Activated naive CD4-positive, alpha-beta T cell treated with anti-CD3 and anti-CD28 coated beads, Interleukin-2, amount 50 U/mL, for 72 hours (primary cell): ENCODE data around the gene CYP2C19. TPM values are rescaled to one million over a fixed set of nuclear protein-coding genes. Genes with fewer than 3 reads are reported as not detected.
"Not testable (repeated sequence)": the region's sequence is repeated elsewhere in the genome, so short reads cannot be mapped to it uniquely, and the experiment has no call there.

Source experiments
- ATAC-seq, 2 donors: fragments of 150-1000 bp; cut with Tn5 transposase; 2 replicates each; pipeline ENCODE4 v1.10.0; 2021; ENCODE audit warnings: mild to moderate bottlenecking in 2 of 2, moderate library complexity in 2 of 2
- DNase-seq, 2 donors: peaks; one replicate each; pipeline ENCODE4 v3.0.0; 2021 to 2022; ENCODE audit warnings: low spot score in 2 of 2
- H3K27ac Mint-ChIP-seq, 2 donors: one replicate each; pipeline ENCODE4 v1.8.0; 2022; ENCODE audit warnings: mild to moderate bottlenecking in 2 of 2, mixed read lengths in 2 of 2
- H3K36me3 Mint-ChIP-seq, 2 donors: one replicate each; pipeline ENCODE4 v1.8.0; 2022; ENCODE audit warnings: mixed read lengths in 2 of 2
- H3K9me3 Mint-ChIP-seq, 2 donors: one replicate each; pipeline ENCODE4 v1.8.0; 2022; ENCODE audit warnings: mixed read lengths in 2 of 2
- total RNA-seq, 2 donors: library from RNA; stranded (reverse); gene quantifications; one replicate each; pipeline ENCODE4 v1.2.3, GENCODE V29; 2022

Gene CYP2C19
- not detected for total RNA-seq

DNA sequence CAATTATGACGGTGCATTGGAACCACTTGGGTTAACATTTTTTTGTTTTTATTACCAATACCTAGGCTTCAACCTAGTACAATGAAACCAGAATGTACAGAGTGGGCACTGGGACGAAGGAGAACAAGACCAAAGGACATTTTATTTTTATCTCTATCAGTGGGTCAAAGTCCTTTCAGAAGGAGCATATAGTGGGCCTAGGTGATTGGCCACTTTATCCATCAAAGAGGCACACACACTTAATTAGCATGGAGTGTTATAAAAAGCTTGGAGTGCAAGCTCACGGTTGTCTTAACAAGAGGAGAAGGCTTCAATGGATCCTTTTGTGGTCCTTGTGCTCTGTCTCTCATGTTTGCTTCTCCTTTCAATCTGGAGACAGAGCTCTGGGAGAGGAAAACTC lies at the start of gene CYP2C19:
CYP2C19 (plus strand) TSS at position 289 of the 400 bp plus-strand sequence; CDS start at position 314, 25 bp downstream.
- no peak for DNase-seq
- Mint-ChIP-seq H3K27ac (no peak within 1 kb of the TSS), H3K9me3 (peaks cover 6 to 9% of the 10 kb centered on the region in 2 donors), H3K36me3 (peaks cover 0 to 5% of the 10 kb centered on the region in 2 donors)
- ATAC-seq: no peak

- peaks cover 0 to 3% of the 10 kb centered on the region in 2 donors for H3K9me3 Mint-ChIP-seq
- no peaks in the 10 kb centered on the region for H3K36me3 Mint-ChIP-seq
- H3K27ac Mint-ChIP-seq: no peak overlapping the region
- ATAC-seq (no peak), DNase-seq (no peak)
These were observed 36.6 kb upstream of the CYP2C19 start for GRCh38 chr10:94725871-94726270.

GRCh38 chr10:94735197-94735596 lies 27.3 kb upstream of the CYP2C19 start:
- Mint-ChIP-seq H3K36me3 (no peaks in the 10 kb centered on the region), H3K9me3 (peaks cover 8 to 17% of the 10 kb centered on the region in 2 donors), H3K27ac (no peak overlapping the region)
- ATAC-seq (no peak), DNase-seq (no peak)

DNA sequence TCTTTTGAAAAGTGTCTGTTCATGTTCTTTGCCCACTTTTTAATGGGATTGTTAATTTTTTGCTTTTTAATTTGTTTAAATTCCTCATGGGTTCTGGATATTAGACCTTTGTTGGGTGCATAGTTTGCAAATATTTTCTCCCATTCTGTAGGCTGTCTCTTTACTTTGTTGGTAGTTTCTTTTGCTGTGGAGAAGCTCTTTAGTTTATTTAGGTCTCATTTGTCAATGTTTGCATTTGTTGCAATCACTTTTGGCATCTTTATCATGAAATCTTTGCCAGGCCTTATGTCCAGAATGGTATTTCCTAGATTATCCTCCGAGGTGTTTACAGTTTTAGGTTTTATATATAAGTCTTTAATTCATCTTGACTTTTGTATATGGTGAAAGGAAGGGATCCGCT lies 23.9 kb upstream of the CYP2C19 start:
- Mint-ChIP-seq H3K9me3 (peaks cover 15 to 29% of the 10 kb centered on the region in 2 donors), H3K27ac (no peak overlapping the region), H3K36me3 (peaks cover 0 to 5% of the 10 kb centered on the region in 2 donors)
- DNase-seq (no peak), ATAC-seq (no peak)

GRCh38 chr10:94747137-94747536 lies 15.3 kb upstream of the CYP2C19 start:
- H3K27ac Mint-ChIP-seq: no peak overlapping the region
- no peak for DNase-seq
- H3K9me3 Mint-ChIP-seq: peaks cover 11 to 29% of the 10 kb centered on the region in 2 donors
- H3K36me3 Mint-ChIP-seq: peaks cover 0 to 5% of the 10 kb centered on the region in 2 donors
- no peak for ATAC-seq

- Mint-ChIP-seq H3K36me3 (peaks cover 0 to under 1% of the 10 kb centered on the region in 2 donors), H3K27ac (no peak overlapping the region), H3K9me3 (peaks cover 18 to 25% of the 10 kb centered on the region in 2 donors)
- DNase-seq: no peak
- no peak for ATAC-seq
These were observed 14.6 kb upstream of the CYP2C19 start for GRCh38 chr10:94747838-94748237.

- ATAC-seq: no peak
- H3K27ac Mint-ChIP-seq: no peak overlapping the region
- peaks cover 7 to 8% of the 10 kb centered on the region in 2 donors for H3K9me3 Mint-ChIP-seq
- H3K36me3 Mint-ChIP-seq: peaks cover 0 to 7% of the 10 kb centered on the region in 2 donors
- no peak for DNase-seq
These were observed 4.6 kb upstream of the CYP2C19 start for GRCh38 chr10:94757916-94758315.

- ATAC-seq: no peak
- no peak overlapping the region for H3K27ac Mint-ChIP-seq
- peaks cover 12 to 16% of the 10 kb centered on the region in 2 donors for H3K9me3 Mint-ChIP-seq
- DNase-seq: no peak
- peaks cover 0 to 12% of the 10 kb centered on the region in 2 donors for H3K36me3 Mint-ChIP-seq
These were observed 1.8 kb upstream of the CYP2C19 start for GRCh38 chr10:94760586-94761178.

DNA sequence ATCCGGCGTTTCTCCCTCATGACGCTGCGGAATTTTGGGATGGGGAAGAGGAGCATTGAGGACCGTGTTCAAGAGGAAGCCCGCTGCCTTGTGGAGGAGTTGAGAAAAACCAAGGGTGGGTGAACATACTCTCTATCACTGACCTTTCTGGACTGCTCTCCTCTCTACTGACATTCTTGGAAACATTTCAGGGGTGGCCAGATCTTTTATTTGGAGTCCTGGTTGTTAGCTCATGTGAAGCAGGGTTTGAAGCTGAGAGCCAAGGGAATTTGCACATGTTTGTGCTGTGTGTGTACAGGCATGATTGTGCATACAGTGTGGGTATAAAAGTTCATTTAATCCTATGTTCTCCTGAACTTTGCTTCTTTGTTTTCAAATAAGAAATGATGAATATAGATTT lies 12.9 kb downstream of the CYP2C19 start:
- H3K9me3 Mint-ChIP-seq, DNase-seq, H3K27ac Mint-ChIP-seq, ATAC-seq, H3K36me3 Mint-ChIP-seq: not testable (repeated sequence)

DNA sequence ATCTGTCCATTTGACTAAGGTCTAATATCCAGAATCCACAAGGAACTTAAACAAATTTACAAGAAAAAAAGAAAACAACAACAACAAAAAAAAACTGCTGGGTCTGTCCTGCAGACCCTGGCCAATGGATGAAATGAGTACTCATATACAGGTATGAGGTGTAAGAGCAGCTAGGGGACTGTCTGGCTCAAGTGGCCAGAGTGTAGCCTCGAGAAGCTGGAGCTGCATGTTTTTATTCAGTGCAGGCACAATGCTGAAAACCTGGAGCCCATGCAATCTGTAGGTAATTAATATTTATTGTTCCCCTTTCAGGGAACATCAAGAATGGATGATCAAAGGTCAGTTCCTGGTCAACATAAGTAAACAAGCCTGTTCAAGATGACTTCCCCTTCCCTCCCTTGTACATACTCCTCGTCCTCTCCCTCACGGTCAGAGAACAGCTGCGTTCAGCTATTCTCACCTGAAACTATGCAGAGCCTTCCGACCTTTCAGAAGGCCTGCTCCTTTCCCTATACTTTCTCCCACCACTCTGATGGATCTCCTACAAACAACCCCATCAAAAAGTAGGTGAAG lies 15.5 kb downstream of the CYP2C19 start:
- ATAC-seq: no peak
- DNase-seq: no peak

GRCh38 chr10:94780844-94781243 lies 18.4 kb downstream of the CYP2C19 start:
- H3K27ac Mint-ChIP-seq: no peak overlapping the region
- peaks cover 4 to 16% of the 10 kb centered on the region in 2 donors for H3K9me3 Mint-ChIP-seq
- no peaks in the 10 kb centered on the region for H3K36me3 Mint-ChIP-seq
- DNase-seq: no peak
- no peak for ATAC-seq

More for the DNA sequence above, 15.5 kb downstream of the CYP2C19 start:
- no peaks in the 10 kb centered on the region for H3K36me3 Mint-ChIP-seq
- peaks cover 3 to 9% of the 10 kb centered on the region in 2 donors for H3K9me3 Mint-ChIP-seq
- H3K27ac Mint-ChIP-seq: no peak overlapping the region

DNA sequence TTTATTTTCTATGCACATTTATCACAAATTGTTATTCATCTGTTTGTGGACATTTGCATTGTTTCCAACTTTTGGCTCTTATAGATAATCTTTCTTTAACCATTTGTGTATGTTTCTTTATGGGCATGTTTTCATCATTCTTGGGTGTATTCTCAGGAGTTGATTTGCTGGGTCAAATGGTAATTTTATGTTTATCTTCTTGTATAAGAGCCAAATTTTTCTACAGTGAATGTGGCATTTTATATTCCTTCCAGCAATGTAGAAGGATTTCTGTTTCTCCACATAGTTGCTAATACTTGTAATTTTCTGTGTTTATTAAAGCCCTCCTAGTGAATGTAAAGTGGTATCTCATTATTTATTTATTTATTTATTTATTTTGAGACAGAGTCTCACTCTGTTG lies 21.8 kb downstream of the CYP2C19 start:
- no peak overlapping the region for H3K27ac Mint-ChIP-seq
- ATAC-seq (no peak), DNase-seq (no peak)
- no peaks in the 10 kb centered on the region for H3K36me3 Mint-ChIP-seq
- peaks cover 4 to 17% of the 10 kb centered on the region in 2 donors for H3K9me3 Mint-ChIP-seq

DNA sequence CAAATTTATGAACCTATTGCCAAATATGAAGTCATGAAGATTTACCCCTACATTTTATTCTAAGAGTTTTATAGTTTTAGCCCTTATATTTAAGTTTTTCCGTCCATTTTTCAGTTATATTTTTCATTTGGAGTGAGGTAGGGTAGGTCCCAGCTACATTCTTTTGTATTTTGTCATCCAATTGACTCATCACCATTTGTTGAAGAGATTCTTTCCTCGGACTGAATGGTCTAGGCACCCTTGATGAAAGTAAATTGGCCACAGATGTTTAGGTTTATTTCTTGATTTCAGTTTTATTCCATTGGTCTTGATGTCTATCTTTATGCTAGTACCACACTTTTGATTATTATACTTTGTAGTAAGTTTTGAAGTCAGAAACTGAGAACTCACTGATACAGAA lies 22.7 kb downstream of the CYP2C19 start:
- H3K27ac Mint-ChIP-seq: no peak overlapping the region
- no peak for ATAC-seq
- DNase-seq: no peak
- H3K36me3 Mint-ChIP-seq: no peaks in the 10 kb centered on the region
- H3K9me3 Mint-ChIP-seq: peaks cover 10 to 17% of the 10 kb centered on the region in 2 donors

DNA sequence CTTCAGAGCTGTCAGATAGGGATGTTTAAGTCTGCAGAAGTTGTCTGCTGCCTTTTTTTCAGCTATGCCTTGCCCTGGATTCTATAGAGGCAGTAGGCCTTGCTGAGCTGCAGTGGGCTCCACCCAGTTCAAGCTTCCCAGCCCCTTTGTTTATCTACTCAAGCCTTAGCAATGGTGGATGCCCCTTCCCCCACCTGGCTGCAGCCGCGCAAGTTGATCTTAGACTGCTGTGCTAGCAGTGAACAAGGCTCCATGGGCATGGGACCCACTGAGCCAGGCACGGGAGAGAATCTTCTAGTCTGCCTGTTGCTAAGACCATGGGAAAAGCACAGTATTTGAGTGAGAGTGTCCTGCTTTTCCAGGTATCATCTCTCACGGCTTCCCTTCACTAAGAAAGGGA lies 38.1 kb downstream of the CYP2C19 start:
- not testable (repeated sequence) for DNase-seq, ATAC-seq, H3K27ac Mint-ChIP-seq
- peaks cover 0 to 10% of the 10 kb centered on the region in 2 donors for H3K36me3 Mint-ChIP-seq
- H3K9me3 Mint-ChIP-seq: peaks cover 24 to 26% of the 10 kb centered on the region in 2 donors

- H3K9me3 Mint-ChIP-seq: peaks cover 18% of the 10 kb centered on the region in 2 donors
These were observed 40.8 kb downstream of the CYP2C19 start for GRCh38 chr10:94803307-94803706.

DNA sequence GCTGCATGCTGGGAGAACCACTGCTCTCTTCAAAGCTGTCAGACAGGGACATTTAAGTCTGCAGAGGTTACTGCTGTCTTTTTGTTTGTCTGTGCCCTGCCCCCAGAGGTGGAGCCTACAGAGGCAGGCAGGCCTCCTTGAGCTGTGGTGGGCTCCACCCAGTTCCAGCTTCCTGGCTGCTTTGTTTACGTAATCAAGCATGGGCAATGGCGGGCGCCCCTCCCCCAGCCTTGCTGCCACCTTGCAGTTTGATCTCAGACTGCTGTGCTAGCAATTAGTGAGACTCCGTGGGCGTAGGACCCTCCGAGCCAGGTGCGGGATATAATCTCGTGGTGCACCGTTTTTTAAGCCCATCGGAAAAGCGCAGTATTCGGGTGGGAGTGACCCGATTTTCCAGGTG lies 67.5 kb downstream of the CYP2C19 start:
- not testable (repeated sequence) for DNase-seq, H3K36me3 Mint-ChIP-seq, ATAC-seq, H3K27ac Mint-ChIP-seq
- H3K9me3 Mint-ChIP-seq: peaks cover 23 to 28% of the 10 kb centered on the region in 2 donors

More at GRCh38 chr10:94803307-94803706, 40.8 kb downstream of the CYP2C19 start:
- ATAC-seq (no peak), DNase-seq (no peak)
- Mint-ChIP-seq H3K36me3 (peaks cover 0 to 10% of the 10 kb centered on the region in 2 donors), H3K27ac (no peak overlapping the region)

DNA sequence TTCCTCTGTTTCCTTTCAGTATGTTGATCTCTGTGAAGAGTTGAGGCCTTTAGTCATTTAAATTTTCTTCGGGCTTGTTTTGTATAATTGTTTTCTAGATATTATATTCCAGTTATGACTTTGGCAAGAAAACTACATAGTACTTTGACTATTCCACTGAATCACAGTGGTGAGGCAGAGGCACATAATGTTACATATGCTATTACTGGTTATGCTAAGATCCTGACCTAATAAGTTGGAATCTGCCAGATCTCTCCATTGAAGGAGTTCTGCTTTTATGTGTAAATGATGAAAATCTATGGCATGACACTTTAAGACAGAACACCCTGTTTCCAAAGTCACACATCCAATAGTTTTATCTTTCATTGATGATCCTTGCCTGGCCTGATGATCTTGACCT lies 83.7 kb downstream of the CYP2C19 start:
- no peaks in the 10 kb centered on the region for H3K36me3 Mint-ChIP-seq

GRCh38 chr10:94850766-94851165 lies 88.3 kb downstream of the CYP2C19 start:
- H3K27ac Mint-ChIP-seq: no peak overlapping the region

More for the DNA sequence above, 83.7 kb downstream of the CYP2C19 start:
- ATAC-seq (no peak), DNase-seq (no peak)
- peaks cover 0 to 7% of the 10 kb centered on the region in 2 donors for H3K9me3 Mint-ChIP-seq
- no peak overlapping the region for H3K27ac Mint-ChIP-seq

More at GRCh38 chr10:94850766-94851165, 88.3 kb downstream of the CYP2C19 start:
- H3K9me3 Mint-ChIP-seq: peaks cover 5 to 17% of the 10 kb centered on the region in 2 donors
- DNase-seq (no peak), ATAC-seq (no peak)
- no peaks in the 10 kb centered on the region for H3K36me3 Mint-ChIP-seq
